Nucleus accumbens (tissue), 56 donors: Measurements from ENCODE around the gene IKZF4.
A peak's percentile ranks its signal among the peaks of the same experiment; 100 is the strongest.
"Not testable (repeated sequence)": the region's sequence is repeated elsewhere in the genome, so short reads cannot be mapped to it uniquely, and the experiment has no call there.

ENCODE experiments used
- DNase-seq, 56 donors: peaks; one replicate each; lab custom pipeline; 2025; lab: John Stamatoyannopoulos, UW

The IKZF4 gene

DNA sequence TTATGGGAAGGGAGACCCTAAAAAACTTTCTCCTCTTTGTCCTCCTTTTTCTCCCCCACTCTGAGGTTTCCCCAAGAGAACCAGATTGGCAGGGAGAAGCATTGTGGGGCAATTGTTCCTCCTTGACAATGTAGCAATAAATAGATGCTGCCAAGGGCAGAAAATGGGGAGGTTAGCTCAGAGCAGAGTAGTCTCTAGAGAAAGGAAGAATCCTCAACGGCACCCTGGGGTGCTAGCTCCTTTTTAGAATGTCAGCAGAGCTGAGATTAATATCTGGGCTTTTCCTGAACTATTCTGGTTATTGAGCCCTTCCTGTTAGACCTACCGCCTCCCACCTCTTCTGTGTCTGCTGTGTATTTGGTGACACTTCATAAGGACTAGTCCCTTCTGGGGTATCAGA is 16.3 kb downstream of the IKZF4 start:
- no peak for DNase-seq

DNA sequence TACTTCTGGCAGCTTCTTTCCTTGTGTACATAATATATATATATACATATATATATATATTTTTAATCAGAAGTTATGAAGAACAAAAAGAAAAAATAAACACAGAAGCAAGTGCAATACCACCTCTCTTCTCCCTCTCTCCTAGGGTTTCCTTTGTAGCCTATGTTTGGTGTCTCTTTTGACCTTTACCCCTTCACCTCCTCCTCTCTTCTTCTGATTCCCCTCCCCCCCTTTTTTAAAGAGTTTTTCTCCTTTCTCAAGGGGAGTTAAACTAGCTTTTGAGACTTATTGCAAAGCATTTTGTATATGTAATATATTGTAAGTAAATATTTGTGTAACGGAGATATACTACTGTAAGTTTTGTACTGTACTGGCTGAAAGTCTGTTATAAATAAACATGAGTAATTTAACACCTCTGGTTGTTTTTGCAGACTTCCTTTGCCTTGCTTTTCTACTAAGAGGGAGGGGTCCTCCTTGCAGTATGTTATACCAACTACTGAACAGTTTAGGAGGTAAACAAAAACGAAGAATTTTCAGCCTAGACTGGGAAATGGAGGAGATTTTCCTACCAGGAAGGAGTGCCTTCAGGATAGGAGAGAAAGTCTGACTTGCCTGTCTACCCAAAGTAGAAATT is 17.3 kb downstream of the IKZF4 start:
- DNase-seq: no peak

DNA sequence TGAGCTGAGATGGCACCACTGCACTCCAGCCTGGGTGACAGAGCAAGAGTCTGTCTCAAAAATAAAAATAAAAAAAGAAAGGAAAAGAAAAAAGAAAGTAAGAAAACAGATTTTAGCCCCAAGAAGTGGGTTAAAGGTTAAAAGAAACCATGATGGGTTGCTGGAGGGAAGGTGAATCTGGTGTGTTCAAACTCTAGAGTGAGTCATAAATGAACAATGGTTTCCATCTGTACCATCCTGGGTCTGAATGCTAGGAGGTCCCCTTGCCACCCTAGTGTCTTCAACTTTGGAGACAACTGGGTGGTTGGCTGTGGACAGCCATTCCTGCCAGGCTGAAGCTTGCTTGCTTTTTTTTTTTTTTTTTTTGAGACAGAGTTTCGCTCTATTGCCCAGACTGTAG is 19.3 kb downstream of the IKZF4 start:
- DNase-seq: no peak

DNA sequence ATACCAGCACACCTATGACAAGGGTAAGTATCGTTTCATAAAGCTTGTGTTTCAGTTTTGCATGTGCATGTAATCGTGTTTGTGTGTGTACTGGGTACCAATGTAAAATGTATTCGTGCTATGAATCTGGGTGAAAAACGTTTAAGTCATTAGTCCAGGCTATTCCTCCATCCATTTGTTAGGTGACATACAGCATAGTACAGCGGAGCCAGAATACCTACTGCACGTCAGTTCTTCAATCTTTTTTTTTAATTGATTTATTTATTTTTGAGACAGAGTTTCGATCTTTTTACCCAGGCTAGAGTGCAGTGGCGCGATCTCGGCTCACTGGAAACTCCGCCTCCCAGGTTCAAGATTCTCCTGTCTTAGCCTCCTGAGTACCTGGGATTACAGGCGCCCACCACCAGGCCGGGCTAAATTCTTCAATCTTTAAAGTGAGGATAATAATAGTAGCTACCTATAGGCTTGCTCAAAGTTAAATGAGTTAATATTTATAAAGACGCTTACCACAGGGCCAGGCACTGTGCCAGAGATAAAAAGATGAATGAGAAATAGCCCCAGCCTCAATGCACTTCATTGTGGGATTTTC is 20.2 kb downstream of the IKZF4 start:
- DNase-seq: peak in 4 of 56 donors; percentile 16 to 33 (median 28)

DNA sequence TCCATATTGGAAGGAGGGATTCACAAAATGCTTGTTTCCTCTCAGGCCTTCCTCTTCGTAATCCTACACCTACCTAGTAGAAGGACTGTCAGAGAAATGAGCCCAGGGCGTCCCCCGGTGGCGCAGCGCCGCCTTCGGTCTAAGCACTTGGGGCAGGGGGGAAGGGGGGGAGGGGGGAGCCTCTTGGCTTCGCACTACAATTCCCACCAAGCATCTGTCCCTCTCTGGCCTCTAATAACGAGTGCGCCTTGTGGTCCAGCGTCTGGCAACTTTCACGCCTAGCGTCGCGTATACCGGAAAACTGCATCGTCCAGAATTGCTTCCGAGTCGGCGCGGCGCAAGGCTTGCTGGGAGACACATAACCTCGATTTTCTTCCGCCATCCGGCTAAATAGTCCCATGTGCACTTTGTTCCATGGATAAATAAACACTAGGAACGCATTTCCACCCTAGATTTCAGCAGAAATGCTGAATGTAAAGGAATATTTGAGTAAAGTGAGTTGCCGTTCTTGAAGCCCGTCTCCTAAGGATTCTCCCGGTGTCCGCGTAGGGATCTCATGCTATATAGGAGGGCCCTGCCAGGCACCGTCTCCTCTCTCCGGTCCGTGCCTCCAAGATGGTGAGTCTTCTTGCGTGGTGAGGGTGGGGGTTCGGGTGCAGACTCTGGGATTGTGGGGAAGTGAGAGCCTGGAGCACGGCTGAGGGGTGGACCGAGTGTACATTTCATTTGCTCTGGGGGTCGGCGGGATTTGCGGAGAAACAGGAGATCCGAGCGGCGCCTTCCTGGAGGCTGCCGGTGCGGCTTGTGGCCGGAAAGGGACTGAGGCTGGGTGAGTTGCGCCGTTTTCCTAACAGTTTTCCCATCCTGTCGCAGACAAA is 20.9 kb downstream of the IKZF4 start, which contains the start of gene RPS26:
Gene RPS26, plus strand, starts transcription at position 367 of the 878 bp plus-strand sequence. Its CDS starts 249 bp downstream, at position 616.
- peak; percentile 54 to 98 (median 93) for DNase-seq

DNA sequence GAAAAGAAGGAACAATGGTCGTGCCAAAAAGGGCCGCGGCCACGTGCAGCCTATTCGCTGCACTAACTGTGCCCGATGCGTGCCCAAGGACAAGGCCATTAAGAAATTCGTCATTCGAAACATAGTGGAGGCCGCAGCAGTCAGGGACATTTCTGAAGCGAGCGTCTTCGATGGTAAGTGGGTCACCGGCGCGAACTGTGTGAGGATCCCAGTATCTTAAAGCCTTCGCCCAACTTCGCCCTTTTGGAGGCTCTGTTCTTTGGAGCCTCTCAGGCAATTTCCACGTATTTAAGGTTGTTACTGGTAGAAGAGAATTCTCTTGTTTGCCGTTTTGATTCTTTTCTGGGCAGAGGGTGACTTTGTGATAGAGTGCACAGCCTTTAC is 21.6 kb downstream of the IKZF4 start:
- DNase-seq: not testable (repeated sequence)

DNA sequence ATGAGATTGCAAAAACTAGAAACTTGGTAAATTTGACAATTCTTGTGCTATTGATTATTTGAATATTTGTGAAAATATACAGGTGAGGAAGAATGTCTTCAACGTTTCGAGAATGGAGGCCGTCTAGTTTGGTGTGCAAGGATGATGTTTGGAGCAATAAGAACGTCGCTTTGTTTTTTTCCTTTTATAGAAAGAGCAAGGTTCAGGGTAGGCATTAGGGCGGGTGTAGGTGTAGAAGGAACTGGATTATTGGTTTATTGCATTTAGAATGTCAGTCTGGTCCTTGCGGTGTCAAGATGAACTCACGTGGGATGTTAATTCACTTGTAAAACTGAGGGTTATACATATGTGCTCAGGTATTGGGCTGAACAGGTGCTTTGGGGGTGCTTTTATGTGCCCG is 22.0 kb downstream of the IKZF4 start:
- no peak for DNase-seq

DNA sequence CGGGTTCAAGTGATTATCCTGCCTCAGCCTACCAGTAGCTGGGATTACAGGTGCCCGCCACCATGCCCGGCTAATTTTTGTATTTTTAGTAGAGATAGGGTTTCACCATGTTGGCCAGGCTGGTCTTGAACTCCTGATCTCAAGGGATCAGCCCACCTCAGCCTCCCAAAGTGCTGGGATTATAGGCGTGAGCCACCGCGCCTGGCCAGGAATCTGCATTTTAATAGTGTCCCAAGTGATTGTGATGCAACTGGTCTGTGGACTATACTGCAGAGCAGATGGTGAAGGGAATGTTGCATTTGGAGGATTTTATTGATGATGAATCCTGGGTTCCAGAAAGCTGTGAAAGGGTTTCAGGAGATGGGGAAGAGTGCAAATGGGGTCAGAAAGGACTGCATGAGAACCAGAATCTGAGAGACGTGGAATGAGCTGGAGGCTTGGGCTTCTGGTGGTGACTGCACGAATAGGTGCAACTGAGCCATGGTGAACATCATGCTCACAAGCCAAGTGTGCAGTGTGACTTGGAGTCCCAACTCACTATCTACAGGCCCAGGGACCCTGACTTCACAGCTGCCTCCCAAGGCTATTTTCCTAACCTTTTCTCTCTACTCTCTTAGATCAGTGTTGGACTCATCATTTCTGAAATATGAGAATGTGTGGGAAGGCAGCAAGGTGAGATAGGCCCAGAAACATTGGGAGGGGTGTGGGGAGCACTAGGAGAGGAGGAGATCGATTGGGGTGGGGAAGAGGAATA is 25.4 kb downstream of the IKZF4 start:
- no peak for DNase-seq

DNA sequence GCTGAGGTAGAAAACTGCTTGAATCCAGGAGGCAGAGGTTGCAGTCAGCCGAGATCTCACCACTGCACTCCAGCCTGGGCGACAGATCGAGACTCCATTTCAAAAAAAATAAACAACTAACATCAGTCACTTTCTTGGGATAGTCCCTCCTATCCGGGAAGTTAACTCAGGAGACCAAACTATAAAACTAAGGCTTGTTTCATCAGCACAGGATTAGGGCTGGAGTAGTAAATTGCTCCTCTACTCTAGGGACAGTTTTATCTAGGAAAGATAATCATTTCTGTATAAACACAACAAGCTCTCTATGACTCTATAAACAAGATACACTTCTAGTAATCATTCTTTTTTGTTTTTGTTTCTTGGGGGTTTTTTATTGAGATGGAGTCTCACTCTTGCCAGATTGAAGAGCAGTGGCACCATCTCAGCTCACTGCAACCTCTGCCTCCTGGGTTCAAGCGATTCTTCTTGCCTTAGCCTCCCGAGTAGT is 32.6 kb downstream of the IKZF4 start:
- no peak for DNase-seq

DNA sequence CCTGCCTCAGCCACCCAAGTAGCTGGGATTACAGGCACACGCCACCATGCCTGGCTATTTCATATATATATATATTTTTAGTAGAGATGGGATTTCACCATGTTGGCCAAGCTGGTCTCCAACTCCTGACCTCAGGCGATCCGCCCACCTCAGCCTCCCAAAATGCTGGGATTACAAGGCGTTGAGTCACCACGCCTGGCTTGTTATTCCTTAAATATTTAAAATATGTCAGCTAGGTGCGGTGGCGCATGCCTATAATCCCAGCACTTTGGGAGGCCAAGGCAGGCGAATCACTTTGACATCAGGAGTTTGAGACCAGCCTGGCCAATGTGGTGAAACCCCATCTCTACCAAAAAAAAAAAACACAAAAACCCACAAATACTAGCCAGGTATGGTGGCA is 39.1 kb downstream of the IKZF4 start:
- not testable (repeated sequence) for DNase-seq

DNA sequence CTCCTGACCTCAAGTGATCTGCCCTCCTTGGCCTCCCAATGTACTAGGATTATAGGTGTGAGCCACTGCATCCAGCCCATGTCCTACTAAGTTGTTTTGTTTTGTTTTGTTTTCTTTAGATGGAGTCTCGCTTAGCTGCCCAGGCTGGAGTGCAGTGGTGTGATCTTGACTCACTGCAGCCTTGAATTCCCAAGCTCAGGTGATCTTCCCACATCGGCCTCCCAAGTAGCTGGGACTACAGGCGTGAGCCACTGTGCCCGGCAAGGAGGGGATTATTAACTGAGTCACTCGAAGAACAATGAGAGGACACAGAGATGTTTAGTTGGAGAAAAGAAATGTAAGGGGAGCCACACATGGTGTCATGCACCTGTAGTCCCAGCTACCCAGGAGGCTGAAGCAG is 41.1 kb downstream of the IKZF4 start:
- no peak for DNase-seq

DNA sequence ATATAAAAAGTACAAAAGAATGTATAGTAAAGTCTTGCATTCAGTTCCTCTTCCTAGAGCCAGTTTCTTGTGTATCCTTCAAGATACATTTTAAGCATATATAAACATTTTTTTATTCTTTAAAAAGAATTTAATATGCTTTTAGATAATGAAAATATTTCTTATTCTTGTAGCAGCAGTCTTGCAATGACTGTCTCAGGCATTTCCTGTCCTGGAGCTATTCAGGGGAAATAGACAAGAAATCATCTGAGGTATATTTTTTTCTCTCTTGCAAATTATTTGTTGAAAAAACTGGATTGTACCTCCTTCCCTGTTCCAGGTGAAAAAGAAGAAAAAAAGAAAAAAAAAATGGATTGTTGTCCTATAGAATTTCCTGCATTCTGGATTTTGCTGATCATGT is 42.2 kb downstream of the IKZF4 start:
- no peak for DNase-seq

DNA sequence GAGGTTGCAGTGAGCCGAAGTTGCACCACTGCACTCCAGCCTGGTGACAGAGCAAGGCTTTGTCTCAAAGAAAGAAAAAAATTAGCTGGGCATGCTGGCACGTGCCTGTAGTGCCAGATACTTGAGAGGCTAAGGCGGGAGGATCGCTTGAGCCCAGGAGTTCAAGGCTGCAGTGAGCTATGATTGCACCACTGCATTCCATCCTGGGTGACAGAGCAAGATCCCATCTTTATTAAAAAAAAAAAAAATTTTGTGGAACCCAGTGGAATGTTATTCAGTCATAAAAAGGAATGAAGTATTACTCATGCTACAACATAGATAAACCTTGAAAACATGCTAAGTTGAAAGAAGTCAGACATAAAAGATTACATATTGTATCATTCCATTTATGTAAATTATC is 50.8 kb downstream of the IKZF4 start:
- DNase-seq: no peak

DNA sequence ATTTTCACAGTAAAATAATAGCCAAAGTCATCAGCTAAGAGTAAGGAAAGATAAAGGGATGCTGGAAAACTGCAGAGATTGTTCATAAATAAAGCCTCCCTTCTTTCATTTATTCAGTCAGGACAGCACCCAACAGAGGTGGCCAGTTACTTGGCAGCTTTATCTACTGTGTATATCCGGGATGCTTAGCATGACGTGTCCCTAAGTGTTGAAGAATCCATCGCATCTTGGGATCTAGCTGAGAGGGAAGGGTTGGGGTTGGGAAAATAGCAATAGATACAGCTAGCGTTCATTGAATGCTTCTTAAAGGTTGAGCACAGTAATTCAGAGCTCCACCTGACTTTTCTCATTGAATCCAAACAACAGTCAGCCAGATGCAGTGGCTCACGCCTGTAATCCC is 53.6 kb downstream of the IKZF4 start:
- DNase-seq: no peak

DNA sequence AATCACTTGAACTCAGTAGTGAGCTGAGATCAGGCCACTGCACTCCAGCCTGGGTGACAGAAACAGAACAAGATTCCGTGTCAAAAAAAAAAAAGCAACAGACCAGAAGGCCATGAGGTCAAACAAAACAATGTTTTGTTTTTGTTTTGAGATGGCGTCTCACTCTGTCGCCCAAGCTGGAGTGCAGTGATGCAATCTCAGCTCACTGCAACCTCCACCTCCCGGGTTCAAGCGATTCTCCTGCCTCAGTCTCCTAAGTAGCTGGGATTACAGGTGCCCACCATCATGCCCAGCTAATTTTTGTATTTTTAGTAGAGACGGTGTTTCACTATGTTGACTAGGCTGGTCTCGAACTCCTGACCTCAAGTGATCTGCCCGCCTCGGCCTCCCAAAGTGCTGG is 57.1 kb downstream of the IKZF4 start:
- not testable (repeated sequence) for DNase-seq

DNA sequence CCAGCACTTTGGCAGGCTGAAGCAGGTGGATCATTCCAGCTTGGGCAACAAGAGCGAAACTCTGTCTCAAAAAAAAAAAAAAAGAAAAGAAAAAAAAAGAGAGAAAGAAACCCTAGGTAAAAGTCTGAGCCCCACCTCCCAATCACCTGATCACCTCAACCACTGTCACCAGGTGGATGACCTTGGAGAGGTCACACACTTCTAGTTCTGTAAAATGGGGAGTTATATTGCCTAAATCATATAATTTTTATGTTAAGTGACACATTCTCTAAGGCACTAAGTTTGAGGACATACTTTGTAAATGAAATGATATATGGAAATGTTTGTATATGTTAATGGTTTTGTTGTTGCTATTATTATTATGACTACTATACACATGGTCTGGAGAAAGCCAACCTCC is 57.6 kb downstream of the IKZF4 start:
- no peak for DNase-seq

DNA sequence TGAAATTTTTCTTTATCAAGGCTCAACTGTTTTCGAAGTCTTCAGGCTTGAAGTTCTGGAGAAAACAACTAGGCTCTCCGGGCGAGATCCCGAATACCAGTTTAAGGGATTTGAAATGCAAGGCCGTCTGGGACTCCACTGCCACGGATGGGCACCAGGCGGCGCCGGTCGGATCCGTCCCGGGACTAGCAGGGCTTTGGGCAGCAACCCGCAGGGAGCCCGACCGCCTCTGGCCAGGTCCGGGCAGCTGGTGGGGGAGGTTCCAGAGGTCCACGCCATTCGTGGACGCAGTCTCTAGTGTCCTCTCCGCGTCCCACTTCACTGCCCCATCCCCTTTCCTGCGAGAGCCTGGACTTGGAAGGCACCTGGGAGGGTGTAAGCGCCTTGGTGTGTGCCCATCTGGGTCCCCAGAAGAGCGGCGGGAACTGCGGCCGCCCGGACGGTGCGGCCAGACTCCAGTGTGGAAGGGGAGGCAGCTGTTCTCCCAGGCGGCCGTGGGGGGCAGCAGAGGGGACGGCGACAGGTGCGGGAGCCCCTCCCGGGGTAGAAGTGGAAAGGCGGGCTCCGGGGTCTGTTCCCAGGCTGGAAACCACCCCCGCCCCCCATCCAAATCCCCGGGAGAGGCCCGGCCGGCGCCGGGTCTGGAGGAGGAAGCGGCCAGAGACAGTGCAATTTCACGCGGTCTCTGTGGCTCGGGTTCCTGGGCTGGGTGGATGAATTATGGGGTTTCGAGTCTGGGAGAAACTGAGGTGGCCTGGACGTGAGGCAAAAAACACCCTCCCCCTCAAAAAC is 58.3 kb downstream of the IKZF4 start:
- DNase-seq: peak in 54 of 56 donors; percentile 17 to 93 (median 74)

DNA sequence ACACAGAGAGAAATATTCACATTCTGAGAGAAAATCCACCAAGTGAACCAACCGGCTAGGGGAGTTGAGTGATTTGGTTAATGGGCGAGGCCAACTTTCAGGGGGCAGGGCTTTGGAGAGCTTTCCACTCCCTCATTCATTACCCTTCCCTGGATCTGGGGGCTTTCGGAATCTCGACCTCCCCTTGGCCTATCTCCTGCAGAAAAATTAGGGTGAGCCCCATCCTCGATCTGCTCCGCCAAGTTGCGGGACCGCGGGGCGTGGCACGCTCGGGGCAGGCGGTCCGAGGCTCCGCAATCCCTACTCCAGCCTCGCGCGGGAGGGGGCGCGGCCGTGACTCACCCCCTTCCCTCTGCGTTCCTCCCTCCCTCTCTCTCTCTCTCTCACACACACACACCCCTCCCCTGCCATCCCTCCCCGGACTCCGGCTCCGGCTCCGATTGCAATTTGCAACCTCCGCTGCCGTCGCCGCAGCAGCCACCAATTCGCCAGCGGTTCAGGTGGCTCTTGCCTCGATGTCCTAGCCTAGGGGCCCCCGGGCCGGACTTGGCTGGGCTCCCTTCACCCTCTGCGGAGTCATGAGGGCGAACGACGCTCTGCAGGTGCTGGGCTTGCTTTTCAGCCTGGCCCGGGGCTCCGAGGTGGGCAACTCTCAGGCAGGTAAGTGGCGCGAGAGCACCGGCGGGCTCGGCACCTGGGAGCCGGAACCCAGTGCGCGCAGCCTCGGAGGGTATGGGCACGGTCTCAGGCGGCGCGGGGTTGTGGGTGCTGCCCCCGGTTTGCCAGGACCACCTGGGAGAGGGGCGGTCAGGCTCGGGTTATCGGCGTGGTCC is 59.1 kb downstream of the IKZF4 start, which contains the start of gene ERBB3:
Gene ERBB3, plus strand, starts transcription at position 443 of the 833 bp plus-strand sequence. Its CDS starts 136 bp downstream, at position 579.
- DNase-seq: peak in 54 of 56 donors; percentile 29 to 86 (median 68)
